GM18520 (cell line): Measurements from ENCODE around the gene PGP.

ENCODE experiments used
- ATAC-seq: cut with Tn5 transposase; IDR thresholded peaks from one replicate; pipeline ENCODE4 v1.9.1; 2021; ENCODE audit not compliant: unreplicated experiment

The PGP gene

DNA sequence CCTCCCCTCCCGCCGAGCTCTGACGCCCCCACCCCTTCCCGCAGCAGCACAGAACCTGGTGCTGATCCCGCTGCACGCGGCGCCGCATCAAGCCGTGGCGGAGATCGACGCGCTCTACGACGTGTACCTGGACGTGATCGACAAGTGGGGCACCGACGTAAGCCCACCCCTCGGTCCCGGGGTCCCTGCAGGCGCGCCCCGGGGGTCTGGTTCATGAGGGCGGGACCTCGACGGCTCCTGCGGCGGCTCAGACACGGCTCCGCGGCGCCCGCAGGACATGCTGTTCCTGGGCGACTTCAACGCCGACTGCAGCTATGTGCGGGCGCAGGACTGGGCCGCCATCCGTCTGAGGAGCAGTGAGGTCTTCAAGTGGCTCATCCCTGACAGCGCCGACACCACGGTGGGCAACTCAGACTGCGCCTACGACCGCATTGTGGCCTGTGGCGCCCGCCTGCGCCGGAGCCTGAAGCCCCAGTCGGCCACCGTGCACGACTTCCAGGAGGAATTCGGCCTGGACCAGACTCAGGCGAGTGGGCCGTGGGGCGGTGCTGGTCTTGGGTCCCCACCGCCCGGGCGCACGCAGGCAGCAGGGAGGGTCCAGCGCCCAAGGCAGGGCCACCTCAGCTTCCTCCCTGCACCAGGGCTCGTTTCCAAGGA, 23.0 kb upstream of the PGP start:
- ATAC-seq = no peak

DNA sequence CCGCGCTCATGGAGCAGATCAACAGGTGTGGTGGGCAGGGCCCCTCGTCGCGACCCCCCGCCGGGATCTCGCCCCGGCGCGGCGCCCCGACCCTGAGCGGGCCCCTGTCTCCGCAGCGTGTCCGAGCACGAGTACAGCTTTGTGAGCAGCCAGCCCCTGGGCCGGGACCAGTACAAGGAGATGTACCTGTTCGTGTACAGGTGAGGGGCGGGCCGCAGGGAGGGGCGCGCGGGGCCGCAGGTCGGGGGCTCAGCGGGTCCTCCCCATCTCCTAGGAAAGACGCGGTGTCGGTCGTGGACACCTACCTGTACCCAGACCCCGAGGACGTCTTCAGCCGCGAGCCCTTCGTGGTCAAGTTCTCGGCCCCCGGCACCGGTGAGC, 22.5 kb upstream of the PGP start:
- ATAC-seq = no peak

DNA sequence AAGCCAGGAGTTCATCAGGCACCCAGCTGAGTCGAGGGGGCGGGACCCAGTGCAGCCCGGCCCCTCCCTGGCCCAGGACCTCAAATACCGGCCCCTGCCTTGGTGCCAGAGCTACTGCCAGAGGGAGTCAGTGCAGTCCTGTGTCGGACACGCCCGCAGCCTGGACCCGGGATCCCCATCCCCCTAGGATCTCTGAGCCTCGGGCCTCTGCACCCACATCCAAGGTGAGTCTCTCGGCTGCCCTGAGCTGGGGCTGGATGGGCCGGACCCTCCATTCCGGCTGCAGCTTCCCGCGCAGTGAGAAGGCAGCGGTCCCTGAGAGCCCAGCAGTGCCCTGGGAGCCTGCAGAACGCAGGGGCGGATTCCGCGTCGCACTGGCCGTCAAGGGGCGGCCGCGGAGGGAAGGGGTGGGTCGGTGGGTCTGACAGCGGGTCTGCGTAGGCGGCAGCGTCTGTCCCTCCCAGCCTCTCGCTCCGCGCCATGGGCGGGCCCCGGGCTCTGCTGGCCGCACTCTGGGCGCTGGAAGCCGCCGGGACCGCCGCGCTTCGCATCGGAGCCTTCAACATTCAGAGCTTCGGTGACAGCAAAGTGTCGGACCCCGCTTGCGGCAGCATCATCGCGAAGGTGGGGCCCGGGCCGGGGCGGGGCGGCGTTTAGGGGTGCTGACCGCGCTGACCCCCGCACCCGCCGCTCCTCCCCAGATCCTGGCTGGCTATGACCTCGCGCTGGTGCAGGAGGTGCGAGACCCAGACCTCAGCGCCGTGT, 21.9 kb upstream of the PGP start, which contains the start of gene DNASE1L2:
Gene DNASE1L2, plus strand, starts transcription at position 108 of the 765 bp plus-strand sequence. Its CDS starts 373 bp downstream, at position 481.
- ATAC-seq = no peak

DNA sequence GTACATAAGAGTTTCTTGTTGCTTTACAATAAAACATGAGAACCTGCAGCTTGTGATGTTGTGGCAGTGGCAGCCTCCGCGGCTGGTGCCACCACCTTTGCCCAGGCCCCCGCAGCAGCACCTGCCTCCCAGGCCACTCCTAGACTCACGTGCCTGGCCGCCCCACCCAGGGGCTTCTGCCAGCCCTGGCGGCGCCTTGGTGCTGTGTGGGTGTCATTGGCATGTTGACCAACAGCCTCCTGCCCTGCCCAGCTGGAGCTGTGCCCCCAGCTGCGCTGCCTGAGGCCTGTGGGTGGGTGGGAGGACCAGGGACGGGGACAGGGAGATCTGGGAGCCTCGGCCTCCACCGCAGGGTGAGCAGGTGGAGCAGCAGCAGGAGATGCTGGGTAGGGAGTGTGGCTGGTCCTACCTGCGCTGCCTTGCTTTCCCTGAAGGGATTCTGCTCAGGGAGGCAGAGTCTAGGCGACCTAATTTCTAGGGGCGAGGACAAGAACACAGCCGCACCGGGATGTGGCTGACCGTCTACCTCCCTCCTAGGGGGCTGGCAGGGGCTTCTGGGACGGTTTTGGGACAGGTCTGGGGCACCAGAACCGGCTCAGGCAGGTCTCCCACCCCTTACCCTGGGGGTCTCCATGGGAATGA, 21.2 kb upstream of the PGP start:
- no peak for ATAC-seq

DNA sequence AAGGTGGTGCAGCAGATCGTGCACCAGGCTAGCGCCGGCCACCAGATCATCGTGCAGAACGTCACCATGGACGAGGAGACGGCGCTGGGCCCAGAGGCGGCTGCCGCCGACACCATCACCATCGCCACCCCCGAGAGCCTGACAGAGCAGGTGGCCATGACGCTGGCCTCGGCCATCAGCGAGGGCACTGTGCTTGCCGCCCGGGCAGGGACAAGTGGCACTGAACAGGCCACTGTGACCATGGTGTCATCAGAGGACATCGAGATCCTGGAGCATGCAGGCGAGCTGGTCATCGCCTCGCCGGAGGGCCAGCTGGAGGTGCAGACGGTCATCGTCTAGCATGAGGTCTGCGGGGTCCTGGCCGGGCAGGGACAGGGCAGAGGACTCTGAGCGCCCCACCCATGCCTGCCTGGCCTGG, 20.6 kb upstream of the PGP start:
- ATAC-seq = no peak

DNA sequence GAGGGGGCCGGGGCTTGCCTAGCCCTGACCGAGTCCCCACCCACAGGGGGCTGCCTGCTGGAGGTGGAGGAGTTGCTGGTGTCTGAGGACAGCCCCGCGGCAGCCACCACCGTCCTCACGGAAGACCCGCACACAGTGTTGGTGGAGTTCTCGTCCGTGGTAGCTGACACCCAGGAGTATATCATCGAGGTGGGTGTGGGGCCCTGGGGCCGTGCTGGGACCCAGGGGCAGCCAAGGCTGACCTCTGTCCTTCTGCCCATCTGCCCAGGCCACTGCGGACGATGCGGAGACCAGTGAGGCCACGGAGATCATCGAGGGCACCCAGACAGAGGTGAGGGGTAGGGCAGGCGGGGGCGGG, 20.2 kb upstream of the PGP start:
- no peak for ATAC-seq

DNA sequence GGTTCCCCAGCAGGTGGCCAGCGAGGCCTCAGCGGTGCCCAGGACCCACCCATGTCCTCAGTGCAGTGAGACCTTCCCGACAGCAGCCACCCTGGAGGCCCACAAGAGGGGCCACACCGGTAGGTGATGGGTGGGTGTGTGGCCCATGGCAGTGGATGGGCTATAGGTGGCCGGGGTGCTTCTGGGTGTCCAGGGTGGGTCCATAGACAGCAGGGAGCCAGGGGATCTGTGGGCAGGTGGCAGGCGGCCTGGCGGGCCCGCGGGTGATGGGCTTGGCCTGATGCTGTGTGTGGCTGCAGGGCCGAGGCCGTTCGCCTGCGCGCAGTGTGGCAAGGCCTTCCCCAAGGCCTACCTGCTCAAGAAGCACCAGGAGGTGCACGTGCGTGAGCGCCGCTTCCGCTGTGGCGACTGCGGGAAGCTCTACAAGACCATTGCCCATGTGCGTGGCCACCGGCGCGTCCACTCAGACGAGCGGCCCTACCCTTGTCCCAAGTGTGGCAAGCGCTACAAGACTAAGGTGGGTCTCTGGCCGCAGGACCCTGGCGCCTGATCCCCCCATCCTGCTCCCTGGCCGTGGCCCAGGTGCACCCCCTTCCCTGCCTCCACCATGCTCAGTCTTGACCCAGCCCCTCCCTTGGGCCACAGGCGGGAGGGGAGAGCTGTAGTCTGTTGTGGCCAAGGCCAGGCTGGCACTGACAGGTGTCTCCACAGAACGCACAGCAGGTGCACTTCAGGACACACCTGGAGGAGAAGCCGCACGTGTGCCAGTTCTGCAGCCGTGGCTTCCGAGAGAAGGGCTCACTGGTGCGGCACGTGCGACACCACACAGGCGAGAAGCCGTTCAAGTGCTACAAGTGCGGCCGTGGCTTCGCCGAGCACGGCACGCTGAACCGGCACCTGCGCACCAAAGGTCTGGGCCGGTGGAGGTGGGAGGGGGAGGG, 19.5 kb upstream of the PGP start:
- ATAC-seq = no peak

DNA sequence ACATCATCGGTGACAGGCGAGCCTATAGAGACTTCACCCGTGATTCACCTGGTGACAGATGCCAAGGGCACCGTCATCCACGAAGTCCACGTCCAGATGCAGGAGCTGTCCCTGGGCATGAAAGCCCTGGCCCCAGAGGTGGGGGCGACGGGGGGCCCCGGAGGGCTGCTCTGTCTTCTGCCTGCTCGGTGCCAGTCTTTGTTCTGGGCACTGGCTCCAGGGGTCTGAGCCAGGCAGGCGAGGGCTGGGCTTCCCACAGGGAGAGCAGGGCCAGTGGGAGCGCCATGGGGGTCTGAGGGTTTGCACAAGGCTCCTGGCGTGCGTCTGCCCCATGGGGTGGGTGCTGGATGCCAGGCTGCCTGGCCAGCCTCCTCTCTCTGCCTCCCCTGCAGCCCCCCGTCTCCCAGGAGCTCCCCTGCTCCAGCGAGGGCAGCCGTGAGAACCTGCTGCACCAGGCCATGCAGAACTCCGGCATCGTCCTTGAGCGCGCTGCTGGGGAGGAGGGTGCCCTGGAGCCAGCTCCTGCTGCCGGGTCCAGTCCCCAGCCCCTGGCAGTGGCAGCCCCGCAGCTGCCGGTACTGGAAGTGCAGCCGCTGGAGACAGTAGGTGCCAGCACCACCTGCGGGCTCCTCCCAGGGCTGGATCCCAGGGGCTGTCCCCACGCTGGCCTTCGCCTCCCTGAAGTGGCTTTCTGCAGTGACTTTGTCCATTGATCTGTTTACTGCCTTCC, 18.6 kb upstream of the PGP start:
- no peak for ATAC-seq

DNA sequence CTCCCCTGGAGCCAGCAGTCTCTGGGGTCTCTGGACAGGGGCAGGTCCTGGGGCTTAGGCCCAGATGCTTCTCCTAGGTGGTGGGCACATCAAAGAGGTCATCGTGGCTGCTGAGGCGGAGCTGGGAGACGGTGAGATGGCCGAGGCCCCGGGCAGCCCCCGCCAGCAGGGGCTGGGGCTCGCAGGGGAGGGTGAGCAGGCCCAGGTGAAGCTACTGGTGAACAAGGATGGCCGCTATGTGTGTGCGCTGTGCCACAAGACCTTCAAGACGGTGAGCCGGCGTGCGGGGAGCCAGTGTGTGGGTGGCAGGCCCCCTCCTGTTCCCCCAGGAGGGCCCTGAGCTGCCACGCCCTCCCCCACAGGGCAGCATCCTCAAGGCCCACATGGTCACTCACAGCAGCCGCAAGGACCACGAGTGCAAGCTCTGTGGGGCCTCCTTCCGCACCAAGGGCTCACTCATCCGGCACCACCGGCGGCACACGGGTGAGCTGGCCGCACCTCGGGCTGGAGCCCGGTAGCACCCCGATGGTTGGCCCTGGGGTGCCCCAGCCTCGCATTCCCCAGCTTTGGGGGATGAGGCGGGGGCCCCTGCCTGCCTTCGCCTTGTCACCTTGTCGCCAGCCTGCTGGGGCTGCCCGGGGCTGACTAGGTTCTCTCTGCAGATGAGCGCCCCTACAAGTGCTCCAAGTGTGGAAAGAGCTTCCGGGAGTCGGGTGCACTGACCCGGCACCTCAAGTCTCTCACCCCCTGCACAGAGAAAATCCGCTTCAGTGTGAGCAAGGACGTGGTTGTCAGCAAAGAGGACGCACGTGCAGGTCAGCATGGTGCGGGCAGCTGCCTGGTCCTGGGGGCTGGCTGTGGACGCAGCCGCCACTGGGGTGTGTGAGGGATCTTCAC, 17.7 kb upstream of the PGP start:
- ATAC-seq = no peak

DNA sequence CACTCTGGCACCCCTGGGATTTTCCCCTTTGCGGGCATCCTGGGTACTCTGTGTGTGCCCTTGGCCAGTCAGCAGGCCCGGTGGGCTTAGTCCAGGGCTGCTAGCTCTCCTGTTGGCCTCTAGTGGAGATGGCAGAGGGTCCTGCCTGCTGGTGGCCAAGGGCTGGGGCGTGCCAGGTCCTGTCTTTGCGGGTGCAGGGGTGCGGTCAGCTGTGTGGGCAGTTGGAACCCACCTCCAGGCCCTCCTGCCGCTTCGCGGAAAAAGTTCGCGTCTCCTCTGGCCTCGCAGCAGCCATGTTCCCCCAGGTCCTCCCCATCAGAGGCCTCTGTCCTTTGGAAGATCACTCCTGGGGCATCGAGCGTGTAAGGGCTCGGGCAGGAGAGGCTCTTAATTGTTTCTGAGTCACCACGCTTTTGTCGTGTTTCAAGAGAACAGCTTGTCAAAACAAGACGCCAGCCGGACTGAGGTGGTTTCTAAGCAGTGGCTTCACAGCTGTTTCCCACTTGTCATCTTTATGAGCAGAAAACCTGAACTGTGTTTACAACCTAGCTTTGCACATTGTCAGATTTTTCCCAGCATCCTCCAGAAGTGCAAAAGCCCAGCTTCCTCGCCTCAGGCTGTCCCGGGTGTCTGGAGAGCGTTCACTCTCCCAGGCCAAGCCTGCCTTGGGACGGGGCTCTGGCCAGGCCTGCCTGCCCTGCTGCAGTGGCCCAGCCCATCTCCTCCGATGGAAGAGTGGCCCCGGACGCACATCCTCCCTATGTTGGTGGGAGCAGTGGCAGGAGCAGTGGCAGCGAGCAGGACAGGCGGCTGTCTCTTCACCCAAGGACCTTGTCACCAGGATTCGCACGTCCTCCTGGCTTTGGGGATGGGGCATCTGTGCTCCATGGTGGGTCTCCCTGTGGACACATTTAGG, 16.6 kb upstream of the PGP start:
- ATAC-seq = no peak

DNA sequence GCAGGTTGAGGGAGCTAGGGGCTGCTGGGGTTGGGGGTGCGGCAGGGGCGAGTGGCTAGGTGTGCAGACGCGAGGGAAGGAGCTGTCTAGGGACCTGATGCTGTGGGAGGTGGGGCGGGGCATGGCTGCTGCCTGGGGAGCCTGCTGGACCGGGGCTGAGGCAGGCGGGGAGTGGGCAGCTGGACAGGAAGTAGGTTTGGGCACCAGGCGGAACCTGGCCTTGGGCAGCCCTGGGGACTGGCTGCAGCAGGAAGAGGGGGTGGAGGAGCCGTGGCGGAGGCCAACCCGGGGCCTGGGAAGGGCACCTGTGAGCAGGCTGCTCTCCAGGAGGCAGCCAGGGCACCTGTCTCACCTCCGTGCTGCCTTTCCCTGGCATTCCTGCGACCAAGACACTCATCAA, 15.7 kb upstream of the PGP start:
- no peak for ATAC-seq

DNA sequence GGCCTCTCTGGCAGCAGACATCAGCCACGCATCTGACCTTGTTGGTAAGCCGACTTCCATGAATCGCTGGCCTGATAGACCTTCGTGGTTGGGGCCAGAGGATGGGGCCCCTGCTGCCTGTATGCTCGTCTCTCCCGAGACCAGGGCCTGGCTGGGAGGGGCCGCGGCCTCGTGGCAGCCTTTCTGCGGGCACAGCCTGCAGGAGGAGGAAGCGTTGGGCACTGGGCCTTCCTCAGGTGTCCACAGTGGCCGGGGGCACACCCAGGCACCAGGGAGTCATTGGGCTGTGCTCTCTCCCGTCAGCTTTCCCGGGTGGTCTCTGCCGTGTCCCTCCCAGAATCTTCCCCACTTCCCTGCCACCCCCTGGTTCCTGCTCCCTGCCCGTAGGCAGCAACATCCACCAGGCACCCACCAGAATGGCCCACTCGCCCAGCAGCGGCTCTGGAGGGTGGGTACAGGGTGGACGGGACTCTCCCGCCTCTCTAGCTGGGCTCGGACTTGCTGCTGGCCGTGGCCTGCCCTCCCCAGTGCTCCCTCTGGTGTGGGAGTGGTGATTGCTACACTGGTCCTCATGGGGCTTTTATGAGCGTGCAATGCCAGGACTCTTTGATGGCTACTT, 15.1 kb upstream of the PGP start:
- ATAC-seq = no peak

DNA sequence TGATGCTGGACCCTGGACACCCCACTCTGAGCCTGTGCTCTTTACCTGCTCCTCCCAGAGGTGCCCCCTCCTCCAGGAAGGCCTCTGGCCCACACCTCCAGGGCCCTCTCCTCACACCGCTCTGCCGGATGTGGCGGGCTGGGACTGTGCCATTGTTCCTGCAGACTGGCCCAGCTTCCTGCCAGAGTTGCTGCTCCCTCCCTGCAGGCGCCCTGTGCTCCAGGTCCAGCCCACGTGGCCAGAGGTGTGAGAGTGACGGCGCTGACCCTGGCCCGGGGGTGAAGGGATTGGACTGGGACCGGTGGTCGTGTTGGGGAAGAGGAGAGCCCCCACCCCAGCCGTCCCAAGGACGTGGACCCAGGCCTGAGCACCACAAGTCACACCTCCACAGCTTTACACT, 14.5 kb upstream of the PGP start:
- no peak for ATAC-seq

DNA sequence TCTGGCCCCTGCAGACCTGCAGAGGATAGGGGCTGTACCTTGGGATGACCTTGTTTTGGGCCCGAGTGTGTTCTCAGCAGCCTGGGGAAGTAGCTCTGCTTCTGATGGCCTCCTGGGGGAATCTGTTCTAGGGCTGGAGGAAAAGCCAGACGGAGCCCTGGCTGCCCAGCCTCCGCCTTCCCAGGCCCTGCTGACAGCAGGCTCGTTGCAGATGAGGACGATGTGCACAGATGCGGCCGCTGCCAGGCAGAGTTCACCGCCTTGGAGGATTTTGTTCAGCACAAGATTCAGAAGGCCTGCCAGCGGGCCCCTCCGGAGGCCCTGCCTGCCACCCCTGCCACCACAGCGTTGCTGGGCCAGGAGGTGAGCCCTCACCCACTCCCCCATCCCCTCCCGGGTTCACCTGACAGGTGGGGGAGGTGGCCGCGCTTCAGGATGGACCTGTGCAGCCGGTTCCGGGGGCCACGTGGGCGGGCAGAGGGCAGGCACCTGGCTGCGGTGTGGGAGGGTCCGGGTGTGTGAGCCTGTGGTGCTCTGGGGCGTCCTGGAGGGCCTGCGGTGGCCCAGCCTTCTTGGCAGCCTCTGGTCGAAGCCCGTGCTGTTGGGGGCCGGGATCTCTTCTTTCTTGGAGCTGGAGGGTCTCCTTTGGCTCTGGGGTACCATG, 13.7 kb upstream of the PGP start:
- no peak for ATAC-seq

DNA sequence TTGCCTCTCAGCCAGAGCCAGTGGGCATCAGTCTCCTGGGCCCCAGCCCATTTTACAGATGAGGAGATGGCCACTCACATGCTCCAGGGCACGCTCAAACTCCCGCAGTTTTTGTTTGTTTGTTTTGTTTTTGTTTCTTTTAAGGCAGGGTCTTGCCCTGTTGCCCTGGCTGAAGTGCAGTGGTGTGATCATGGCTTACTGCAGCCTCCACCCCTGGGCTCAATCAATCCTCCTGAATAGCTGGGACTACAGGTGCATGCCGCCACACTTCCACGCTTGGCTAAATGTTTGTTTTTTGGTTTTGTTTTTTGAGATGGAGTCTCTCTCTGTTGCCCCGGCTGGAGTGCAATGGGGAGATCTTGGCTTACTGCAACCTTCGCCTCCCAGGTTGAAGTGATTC, 12.3 kb upstream of the PGP start:
- no peak for ATAC-seq

DNA sequence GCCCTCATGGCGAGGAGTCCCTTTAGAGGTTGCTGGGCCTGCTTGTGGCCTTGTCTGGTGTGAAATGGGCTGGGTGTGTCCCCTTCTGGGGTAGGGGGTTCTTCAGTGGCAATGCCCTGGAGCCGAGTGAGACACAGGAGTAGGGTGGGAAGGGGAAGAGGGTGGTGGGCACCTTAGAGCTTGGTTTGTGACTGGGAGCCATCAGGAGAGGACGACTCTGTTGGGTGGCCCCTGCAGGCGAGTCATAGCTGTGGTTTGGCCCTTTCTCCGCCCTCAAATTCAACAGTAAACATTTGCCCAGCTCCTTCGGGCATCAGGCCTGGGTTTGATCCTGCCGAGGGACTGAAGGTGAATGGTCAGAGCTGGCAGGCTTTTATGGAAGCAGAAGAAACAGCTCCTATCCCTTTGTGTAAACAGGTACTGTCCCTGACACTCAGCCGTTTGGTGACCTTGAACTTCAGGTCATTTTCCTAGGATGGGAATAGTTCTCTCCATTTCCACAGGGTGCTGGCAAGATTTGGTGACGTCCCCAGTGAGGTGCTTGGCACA, 11.7 kb upstream of the PGP start:
- ATAC-seq = no peak

DNA sequence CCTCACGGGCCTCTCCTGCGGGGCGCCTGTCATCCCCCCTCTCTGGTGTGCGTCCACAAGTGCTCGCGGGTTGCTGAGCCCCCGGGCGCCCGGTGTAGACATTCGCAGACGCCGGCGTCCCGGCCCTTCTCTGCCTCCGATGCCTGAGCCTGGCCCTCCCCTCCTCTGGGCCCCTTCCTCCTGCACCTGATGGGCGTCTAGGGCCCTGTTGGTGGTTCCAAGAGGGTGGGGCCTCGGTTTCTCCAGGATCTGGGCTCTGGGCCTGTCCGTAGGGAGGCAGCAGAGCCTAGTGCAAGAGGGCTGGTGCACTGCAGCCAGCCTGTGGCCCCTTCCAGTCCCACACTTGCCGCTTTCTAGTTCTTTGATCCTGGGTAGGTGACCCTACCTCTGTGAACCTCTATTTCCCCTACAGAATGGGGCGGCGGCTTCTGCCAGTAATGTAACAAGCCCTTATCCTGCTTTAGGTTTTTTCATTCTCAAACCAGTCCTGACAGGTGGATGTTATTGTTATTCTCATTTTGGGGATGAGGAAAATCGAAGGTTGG, 9.4 kb upstream of the PGP start:
- ATAC-seq = no peak
